CD4-positive, alpha-beta T cell treated with Interleukin-6 at 100 ng/mL for 8 hours (primary cell): ENCODE results near the gene TEAD3.

ENCODE experiments used
- DNase-seq: peaks from one replicate; pipeline ENCODE4 v3.0.0-alpha.2; 2020; ENCODE audit warnings: mixed read lengths, low spot score

The TEAD3 gene

DNA sequence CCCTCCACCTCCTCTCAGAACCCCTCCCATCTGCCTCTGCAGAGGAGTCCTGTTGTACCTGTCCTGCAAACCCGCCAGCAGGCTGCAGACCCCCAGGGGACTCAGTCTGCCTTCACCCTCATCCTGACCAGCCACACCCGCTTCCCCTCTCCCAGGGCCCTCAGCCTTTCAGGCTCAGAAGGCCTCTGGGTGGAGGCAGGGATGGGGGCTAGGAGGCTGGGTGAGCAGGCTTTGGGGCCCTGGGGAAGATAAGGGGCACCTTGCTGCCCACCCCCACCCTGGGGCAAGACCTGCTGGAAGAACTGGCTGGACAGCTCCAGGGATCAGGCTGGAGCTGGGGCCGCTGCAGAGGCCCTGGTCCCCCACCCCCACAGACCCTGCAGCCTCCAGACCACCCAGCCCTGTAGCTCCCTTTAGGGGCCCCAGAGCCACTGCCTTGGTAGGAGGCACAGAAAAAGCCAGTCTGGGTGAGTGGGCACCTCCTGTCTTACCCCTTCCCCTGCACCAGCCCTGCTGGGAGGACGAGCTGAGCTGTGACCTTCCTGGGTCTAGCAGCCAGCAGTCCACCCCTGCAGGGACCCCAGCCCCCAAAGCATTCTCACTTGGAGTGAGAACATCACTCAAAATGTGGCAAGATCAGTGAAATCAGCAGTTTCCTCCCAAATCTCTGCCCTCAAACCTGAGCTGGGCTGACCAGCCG is 5.2 kb downstream of the TEAD3 start:
- DNase-seq: no peak

- no peak for DNase-seq
Observed at GRCh38 chr6:35490821-35491557, 5.9 kb downstream of the TEAD3 start.

DNA sequence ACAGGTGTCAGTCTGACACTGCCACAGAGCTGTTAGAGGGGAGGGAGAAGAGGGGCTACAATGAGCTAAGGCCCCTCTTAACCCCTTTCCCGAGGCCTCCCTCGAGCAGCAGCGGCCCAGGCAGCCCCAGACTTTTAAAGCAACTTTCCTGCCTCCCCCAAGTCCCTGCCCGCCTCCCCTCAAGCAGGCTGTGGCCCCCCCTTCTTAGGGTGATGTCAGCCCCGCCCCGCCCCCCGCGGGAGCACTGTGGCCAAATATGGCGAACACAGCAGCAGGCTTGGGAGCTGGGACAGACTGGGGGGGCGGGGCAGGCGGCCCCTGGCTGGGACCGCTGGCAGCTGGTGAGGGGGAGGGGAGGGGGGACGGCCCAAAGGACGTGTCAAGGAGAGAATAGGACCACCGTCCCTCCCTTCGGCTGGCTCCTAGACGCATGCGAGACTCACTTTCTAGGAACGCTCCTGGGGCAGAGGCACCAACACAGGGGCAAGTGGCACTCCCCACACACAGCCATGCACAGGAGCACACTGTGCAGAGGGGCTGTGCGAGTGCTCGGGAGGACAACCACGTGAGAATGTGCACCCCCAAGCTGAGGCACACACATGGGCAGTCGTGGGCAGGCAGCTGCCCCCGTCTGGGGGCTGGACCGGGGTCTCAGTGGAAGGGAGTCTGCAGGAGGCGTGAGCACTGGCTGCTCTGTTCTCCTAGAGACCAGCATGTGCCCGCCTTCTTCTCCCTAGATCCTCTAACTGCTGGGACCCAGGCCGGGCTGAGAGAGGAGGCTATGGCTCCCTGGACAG is 6.7 kb downstream of the TEAD3 start:
- no peak for DNase-seq

GRCh38 chr6:35489066-35489465 is 7.8 kb downstream of the TEAD3 start:
- DNase-seq: no peak

- no peak for DNase-seq
Observed at GRCh38 chr6:35488517-35488862, 8.4 kb downstream of the TEAD3 start.

DNA sequence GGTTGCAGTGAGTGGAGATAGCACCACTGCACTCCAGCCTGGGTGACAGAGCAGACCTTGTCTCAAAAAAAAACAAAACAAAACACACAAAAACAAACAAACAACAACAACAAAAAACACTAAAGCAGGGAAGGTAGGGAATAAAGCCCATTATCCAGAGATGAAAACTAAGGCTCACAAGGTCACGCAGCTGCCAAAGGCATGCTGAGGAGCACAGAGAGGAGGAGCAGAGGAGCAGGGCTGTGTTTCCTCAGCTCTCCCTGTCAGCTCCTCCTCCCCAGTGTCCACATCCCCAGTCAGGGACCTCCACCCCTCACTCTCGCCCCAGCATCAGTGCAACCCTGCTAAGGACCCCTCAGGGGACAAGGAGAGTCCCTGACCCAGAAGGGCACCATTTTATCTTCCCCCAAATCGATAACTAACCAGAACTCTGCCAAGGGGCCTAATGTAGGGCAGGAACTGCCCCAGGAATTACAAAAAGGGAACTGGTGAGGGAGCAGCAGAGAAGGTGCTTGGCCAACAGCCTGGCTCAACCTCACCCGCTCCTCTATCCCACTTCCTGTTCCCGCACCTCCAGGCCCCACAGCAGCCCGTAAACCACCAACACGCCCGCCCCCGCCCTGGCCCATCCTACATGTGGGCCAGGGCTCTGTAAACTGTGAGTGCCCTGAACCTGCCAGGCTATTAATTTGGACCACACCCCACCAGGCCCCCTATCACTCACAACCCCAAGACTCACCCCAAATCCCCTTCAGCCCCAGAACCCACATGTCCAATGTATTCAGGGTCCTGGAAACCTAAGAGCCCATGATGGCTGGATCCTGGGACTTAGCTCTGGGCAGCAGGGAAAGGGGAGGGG is 9.0 kb downstream of the TEAD3 start:
- no peak for DNase-seq

GRCh38 chr6:35486005-35486925 is 10.6 kb downstream of the TEAD3 start:
- DNase-seq: no peak

DNA sequence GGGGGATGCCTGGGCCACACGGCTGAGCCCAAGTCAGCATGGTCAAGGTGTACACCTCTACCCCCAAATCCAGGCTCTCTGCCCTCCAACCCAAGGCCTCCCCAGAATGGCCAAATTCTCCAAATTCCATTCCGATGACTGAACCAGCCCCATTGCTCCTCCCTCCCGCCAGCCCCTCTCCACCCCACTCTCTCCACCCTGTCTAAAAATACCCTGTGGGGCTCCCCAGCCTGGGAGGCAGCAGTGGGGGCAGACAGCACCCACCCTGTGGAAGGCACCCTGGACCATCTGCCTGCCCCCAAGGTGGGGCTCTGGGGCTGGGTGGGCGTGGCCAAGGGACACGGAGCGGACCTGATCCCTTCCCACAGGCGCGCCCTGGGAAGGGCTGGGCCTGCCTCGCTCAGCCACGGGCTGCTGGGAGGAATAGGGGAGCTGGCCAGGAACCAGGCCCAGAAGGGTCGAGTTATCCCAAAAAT is 11.4 kb downstream of the TEAD3 start:
- DNase-seq: no peak

- DNase-seq: no peak
Observed at GRCh38 chr6:35484921-35485392, 11.9 kb downstream of the TEAD3 start.

GRCh38 chr6:35483893-35484645 is 12.8 kb downstream of the TEAD3 start:
- DNase-seq: no peak

GRCh38 chr6:35483490-35483889 is 13.4 kb downstream of the TEAD3 start:
- no peak for DNase-seq

- no peak for DNase-seq
Observed at GRCh38 chr6:35483062-35483461, 13.8 kb downstream of the TEAD3 start.

GRCh38 chr6:35481226-35481625 is 15.7 kb downstream of the TEAD3 start:
- no peak for DNase-seq

DNA sequence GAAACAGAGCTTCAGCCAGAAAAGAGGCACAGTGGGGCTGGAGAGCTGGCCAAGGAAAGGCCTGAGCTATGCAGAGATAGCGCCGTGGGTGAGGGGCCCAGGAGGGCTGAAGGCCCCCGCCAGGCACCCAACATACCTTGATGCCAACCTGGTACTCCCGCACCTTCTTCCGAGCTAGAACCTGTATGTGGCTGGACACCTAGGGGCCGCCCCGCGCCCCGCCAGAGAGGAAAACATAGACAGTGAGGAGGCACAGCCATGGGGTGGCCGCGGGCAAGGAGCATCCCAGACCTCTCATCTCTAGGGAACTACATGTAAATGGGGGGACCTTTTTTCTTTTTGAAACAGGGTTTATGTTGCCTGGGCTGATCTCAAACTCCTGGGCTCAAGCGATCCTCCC is 16.7 kb downstream of the TEAD3 start:
- no peak for DNase-seq

GRCh38 chr6:35478259-35478658 is 18.6 kb downstream of the TEAD3 start:
- DNase-seq: no peak

DNA sequence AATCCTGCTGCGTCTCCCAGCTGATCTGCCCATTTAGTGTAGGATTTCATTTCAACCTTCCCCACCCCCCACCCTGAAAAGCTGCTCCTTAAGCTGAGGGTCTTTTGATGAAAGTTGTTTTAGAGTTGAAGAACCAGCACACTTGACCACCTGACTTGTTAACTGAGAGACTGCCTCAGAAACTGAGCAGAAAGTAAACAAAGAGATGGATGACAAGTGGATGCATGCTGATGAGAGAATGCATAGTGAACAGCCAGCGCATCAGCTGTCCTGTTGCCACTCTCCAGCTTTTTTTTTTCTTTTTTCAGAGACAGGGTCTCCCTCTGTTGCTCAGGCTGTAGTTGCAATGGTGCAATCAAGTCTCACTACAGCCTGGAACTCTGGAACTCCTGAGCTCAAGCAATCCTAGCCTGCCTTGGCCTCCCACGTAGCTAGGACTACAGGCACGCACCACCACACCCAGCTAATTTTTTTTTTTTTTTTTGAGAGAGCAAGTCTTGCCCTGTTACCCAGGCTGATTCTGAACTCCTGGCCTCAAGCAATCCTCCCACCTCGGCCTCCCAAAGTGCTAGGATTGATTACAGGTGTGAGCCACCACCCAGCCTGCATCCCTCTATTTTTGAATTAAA is 19.2 kb downstream of the TEAD3 start:
- no peak for DNase-seq

DNA sequence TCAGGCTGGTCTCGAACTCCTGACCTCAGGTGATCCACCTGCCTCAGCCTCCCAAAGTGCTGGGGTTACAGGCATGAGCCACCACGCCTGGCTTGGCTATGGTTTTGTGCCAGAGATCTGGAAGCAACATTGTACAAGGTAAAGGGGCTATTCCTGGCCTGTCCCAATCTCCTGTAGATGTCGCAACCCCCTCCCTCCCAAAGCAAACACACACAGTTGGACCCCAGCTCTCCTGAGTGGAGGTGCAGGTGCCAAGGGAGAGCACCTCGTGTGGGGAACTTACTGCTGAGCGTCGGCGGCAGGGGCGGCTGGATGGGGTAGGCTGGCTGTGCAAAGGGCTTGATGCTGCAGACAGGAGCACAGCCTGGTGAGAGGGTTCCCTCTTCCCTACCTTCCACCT is 19.9 kb downstream of the TEAD3 start:
- no peak for DNase-seq

DNA sequence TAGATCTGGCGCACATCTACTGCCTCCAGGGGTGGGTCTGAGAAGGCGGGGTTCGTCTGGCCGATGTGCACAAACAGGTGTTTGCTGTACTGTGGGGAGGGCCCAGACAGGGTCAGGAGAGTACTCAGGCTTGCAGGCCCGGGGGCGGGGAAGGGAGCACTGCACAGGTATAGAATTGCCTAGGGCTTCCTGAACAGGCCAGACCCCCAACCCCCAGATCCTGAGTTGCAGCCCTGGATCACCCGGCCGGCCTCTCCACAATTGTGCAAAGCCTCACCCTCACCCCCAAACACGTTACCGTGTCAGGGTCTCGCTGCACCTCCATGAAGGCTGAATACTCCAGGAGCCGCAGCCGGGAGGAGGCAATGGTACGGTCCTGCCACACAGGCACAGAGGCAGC is 20.9 kb downstream of the TEAD3 start:
- DNase-seq: no peak

DNA sequence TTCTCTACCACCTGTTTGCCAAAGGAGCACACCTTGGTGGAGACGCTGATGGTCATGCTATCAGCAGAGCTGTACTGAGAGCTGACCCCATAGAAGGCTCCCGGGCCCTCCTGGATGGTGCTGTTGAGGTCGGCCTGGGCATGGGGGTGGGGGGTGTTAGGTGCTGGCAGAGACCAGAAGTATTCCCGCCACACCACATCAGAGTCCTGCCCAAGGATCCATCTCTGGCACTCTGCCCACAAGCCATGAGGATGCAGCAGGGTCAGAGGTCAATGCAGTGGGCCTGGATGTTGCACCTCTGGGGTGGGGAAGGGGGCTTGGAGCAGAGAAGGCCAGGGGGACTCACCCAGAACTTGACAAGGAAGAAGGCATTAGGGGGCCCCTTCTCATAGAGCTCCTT is 21.3 kb downstream of the TEAD3 start:
- DNase-seq: no peak
